ENCODE results near the gene CD8B.
"Not testable (repeated sequence)": the region's sequence is repeated elsewhere in the genome, so short reads cannot be mapped to it uniquely, and the experiment has no call there.

The CD8B gene

DNA sequence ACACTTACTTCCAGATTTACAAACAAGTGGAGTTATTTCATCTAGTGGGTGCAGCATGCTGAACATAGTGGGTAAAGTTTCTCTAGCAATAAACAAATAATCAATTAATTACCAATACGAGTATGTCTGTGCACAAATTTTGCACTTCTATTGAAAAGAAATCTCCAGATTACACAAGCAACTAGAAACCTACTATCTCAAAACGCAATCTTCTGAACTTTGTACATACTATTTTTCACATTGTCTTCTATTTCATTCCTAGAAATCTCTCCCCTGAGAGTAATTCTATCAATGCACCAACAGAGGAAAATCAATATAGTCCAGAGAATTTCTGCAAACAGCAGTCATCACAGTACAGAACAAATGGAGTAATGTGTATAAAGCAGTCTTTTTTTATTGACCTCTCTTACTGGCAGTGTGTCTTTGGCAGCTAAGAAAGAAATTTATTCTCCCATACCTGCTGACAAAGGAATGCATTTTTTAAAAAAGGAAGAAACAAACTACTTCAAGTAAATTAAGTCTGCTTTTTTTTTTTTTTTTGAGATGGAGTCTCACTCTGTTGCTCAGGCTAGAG is 7.3 kb upstream of the CD8B start:
- not testable (repeated sequence) for H3K4me1 ChIP-seq (ENCODE audit: control insufficient read depth in 2 of 2, insufficient read depth in 1 of 2, low read depth in 1 of 2, low read length in 2 of 2)

DNA sequence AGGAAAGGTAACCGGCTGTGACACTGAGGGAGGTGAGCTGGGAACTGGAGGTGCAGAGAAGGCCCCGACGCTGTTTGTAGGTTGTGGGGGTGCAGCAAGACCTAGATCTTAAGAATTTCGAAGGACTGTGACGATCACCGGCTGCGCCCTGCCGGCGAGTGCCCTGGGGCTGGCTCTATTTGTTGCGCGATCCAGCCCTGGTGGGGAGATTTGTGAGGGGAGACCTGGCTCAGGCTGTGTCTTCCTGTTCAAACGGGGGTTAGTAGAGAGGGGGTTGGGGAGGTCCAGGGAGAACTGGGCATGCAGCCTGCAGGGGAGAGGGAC is 656 bp upstream of the CD8B start:
- not testable (repeated sequence) for H3K4me2 ChIP-seq (ENCODE audit: insufficient read depth, low read length, poor library complexity, severe bottlenecking); H2BK5ac ChIP-seq (ENCODE audit: low read length); H2BK120ac ChIP-seq (ENCODE audit: low read depth, low read length); H4K8ac ChIP-seq (ENCODE audit: low read depth, low read length); H2BK12ac ChIP-seq (ENCODE audit: low read length); H4K91ac ChIP-seq (ENCODE audit: low read depth, low read length, poor library complexity); H3K4me1 ChIP-seq (ENCODE audit: control insufficient read depth in 2 of 2, insufficient read depth in 1 of 2, low read depth in 1 of 2, low read length in 2 of 2); DNase-seq (ENCODE audit: low spot score); H3K27ac ChIP-seq (replicated peaks; ENCODE audit: low read length); H3K23ac ChIP-seq (ENCODE audit: low read depth, low read length, poor library complexity); H3K9ac ChIP-seq (ENCODE audit: low read depth, low read length, poor library complexity); H3K18ac ChIP-seq (ENCODE audit: low read length); H3K9me3 ChIP-seq (replicated peaks in 1 of 2; ENCODE audit: control insufficient read depth in 2 of 2, insufficient read depth in 1 of 2, low read depth in 1 of 2, low read length in 2 of 2); H3K79me1 ChIP-seq (ENCODE audit: low read depth, low read length); H2AFZ ChIP-seq (ENCODE audit: low read length); H2AK5ac ChIP-seq (ENCODE audit: low read depth, low read length); H3K36me3 ChIP-seq (replicated peaks in 1 of 2; ENCODE audit: control insufficient read depth in 2 of 2, insufficient read depth in 2 of 2, low read length in 2 of 2); H2BK15ac ChIP-seq (ENCODE audit: low read length); H3K14ac ChIP-seq (ENCODE audit: low read length); H3K4me3 ChIP-seq (ENCODE audit: low read length in 2 of 2); H3K4ac ChIP-seq (ENCODE audit: low read length)
- no CpG with 5 or more reads among the region's 12 CpGs for WGBS, 2 donors (ENCODE audit: extremely low coverage in 2 of 2, insufficient read length in 2 of 2, insufficient replicate concordance in 1 of 2)
- H3K27me3 ChIP-seq (ENCODE audit: control insufficient read depth in 3 of 3, insufficient read depth in 3 of 3, low read depth in 1 of 3, low read length in 3 of 3) = peaks cover 0 to 16% (median 7%) of the 10 kb centered on the region in 3 experiments

More for the DNA sequence above, 7.3 kb upstream of the CD8B start:
- H3K27ac ChIP-seq (replicated peaks; ENCODE audit: low read length); H3K4me2 ChIP-seq (ENCODE audit: insufficient read depth, low read length, poor library complexity, severe bottlenecking); H4K8ac ChIP-seq (ENCODE audit: low read depth, low read length); H3K79me1 ChIP-seq (ENCODE audit: low read depth, low read length); H3K9ac ChIP-seq (ENCODE audit: low read depth, low read length, poor library complexity); H3K9me3 ChIP-seq (replicated peaks in 1 of 2; ENCODE audit: control insufficient read depth in 2 of 2, insufficient read depth in 1 of 2, low read depth in 1 of 2, low read length in 2 of 2); H3K23ac ChIP-seq (ENCODE audit: low read depth, low read length, poor library complexity); H3K4ac ChIP-seq (ENCODE audit: low read length); H2BK15ac ChIP-seq (ENCODE audit: low read length); H3K18ac ChIP-seq (ENCODE audit: low read length); DNase-seq (ENCODE audit: low spot score); H2BK5ac ChIP-seq (ENCODE audit: low read length); H3K4me3 ChIP-seq (ENCODE audit: low read length in 2 of 2); H4K91ac ChIP-seq (ENCODE audit: low read depth, low read length, poor library complexity); H2BK12ac ChIP-seq (ENCODE audit: low read length); H2AK5ac ChIP-seq (ENCODE audit: low read depth, low read length); H3K36me3 ChIP-seq (replicated peaks in 1 of 2; ENCODE audit: control insufficient read depth in 2 of 2, insufficient read depth in 2 of 2, low read length in 2 of 2); H2AFZ ChIP-seq (ENCODE audit: low read length); H3K27me3 ChIP-seq (ENCODE audit: control insufficient read depth in 3 of 3, insufficient read depth in 3 of 3, low read depth in 1 of 3, low read length in 3 of 3); H2BK120ac ChIP-seq (ENCODE audit: low read depth, low read length); H3K14ac ChIP-seq (ENCODE audit: low read length): not testable (repeated sequence)
- no CpG with 5 or more reads among the region's 2 CpGs for WGBS, 2 donors (ENCODE audit: extremely low coverage in 2 of 2, insufficient read length in 2 of 2, insufficient replicate concordance in 1 of 2)

DNA sequence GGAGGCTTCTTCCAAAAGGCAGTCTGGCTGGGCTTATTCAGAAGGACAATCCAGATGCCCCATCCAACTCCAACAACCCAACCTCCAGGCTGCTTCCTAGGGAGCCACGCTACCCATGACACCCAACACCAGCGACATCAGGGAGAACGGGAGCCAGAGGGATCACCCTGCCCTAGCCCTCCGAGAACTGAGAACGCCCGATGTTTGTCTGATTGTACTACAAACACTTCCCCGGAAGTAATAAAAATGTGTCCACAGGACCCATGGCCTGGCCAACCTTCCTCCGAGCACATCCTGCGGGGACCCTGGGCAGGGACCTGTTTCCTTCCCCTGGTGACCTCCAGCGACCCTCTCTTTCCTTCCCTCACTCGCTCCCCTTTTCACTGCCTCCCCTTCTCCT is 511 bp downstream of the CD8B start:
- H3K9me3 ChIP-seq (replicated peaks in 1 of 2; ENCODE audit: control insufficient read depth in 2 of 2, insufficient read depth in 1 of 2, low read depth in 1 of 2, low read length in 2 of 2); H3K4me3 ChIP-seq (ENCODE audit: low read length in 2 of 2); H2BK120ac ChIP-seq (ENCODE audit: low read depth, low read length); H3K14ac ChIP-seq (ENCODE audit: low read length); H3K79me1 ChIP-seq (ENCODE audit: low read depth, low read length); H3K18ac ChIP-seq (ENCODE audit: low read length); H2BK12ac ChIP-seq (ENCODE audit: low read length); H2BK5ac ChIP-seq (ENCODE audit: low read length); H3K36me3 ChIP-seq (replicated peaks in 1 of 2; ENCODE audit: control insufficient read depth in 2 of 2, insufficient read depth in 2 of 2, low read length in 2 of 2); H3K23ac ChIP-seq (ENCODE audit: low read depth, low read length, poor library complexity); H2BK15ac ChIP-seq (ENCODE audit: low read length); H2AFZ ChIP-seq (ENCODE audit: low read length); H4K8ac ChIP-seq (ENCODE audit: low read depth, low read length); H2AK5ac ChIP-seq (ENCODE audit: low read depth, low read length); H4K91ac ChIP-seq (ENCODE audit: low read depth, low read length, poor library complexity); H3K9ac ChIP-seq (ENCODE audit: low read depth, low read length, poor library complexity); H3K27ac ChIP-seq (replicated peaks; ENCODE audit: low read length); H3K4me1 ChIP-seq (ENCODE audit: control insufficient read depth in 2 of 2, insufficient read depth in 1 of 2, low read depth in 1 of 2, low read length in 2 of 2); DNase-seq (ENCODE audit: low spot score); H3K4ac ChIP-seq (ENCODE audit: low read length): not testable (repeated sequence)
- Histone ChIP-seq H3K4me2 (ENCODE audit: insufficient read depth, low read length, poor library complexity, severe bottlenecking) (peak overlapping the region; percentile 62), H3K27me3 (ENCODE audit: control insufficient read depth in 3 of 3, insufficient read depth in 3 of 3, low read depth in 1 of 3, low read length in 3 of 3) (peaks cover 0 to 16% (median 7%) of the 10 kb centered on the region in 3 experiments)
- WGBS, 2 donors (ENCODE audit: extremely low coverage in 2 of 2, insufficient read length in 2 of 2, insufficient replicate concordance in 1 of 2) = no CpG with 5 or more reads among the region's 11 CpGs

DNA sequence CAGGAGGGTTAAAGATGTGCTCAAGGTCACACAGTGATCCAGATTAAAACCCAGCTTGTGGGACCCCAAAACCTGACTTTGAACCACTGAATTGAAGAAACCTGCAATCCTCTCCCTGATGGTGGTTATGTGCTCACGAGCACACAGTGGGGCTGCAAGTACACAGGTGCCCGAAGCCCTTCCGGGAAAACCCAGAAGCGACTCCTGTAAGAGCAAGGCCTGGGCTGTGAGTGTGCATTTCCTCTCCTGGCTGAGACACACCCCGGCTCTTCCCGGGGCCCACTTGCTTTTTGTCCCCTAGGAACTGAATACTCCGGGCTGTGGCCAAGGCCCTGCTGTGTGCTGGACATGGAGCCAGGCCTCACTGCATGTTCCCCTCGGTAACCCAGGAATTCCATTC is 1.1 kb downstream of the CD8B start:
- not testable (repeated sequence) for H2BK15ac ChIP-seq (ENCODE audit: low read length); H3K23ac ChIP-seq (ENCODE audit: low read depth, low read length, poor library complexity); H3K9ac ChIP-seq (ENCODE audit: low read depth, low read length, poor library complexity); H4K8ac ChIP-seq (ENCODE audit: low read depth, low read length); H3K27ac ChIP-seq (replicated peaks; ENCODE audit: low read length); DNase-seq (ENCODE audit: low spot score); H3K18ac ChIP-seq (ENCODE audit: low read length); H2AK5ac ChIP-seq (ENCODE audit: low read depth, low read length); H3K9me3 ChIP-seq (replicated peaks in 1 of 2; ENCODE audit: control insufficient read depth in 2 of 2, insufficient read depth in 1 of 2, low read depth in 1 of 2, low read length in 2 of 2); H3K4ac ChIP-seq (ENCODE audit: low read length); H3K4me3 ChIP-seq (ENCODE audit: low read length in 2 of 2); H2BK12ac ChIP-seq (ENCODE audit: low read length); H3K36me3 ChIP-seq (replicated peaks in 1 of 2; ENCODE audit: control insufficient read depth in 2 of 2, insufficient read depth in 2 of 2, low read length in 2 of 2); H3K4me2 ChIP-seq (ENCODE audit: insufficient read depth, low read length, poor library complexity, severe bottlenecking); H3K4me1 ChIP-seq (ENCODE audit: control insufficient read depth in 2 of 2, insufficient read depth in 1 of 2, low read depth in 1 of 2, low read length in 2 of 2); H4K91ac ChIP-seq (ENCODE audit: low read depth, low read length, poor library complexity); H3K14ac ChIP-seq (ENCODE audit: low read length); H3K79me1 ChIP-seq (ENCODE audit: low read depth, low read length); H2BK120ac ChIP-seq (ENCODE audit: low read depth, low read length); H2BK5ac ChIP-seq (ENCODE audit: low read length); H2AFZ ChIP-seq (ENCODE audit: low read length)
- H3K27me3 ChIP-seq (ENCODE audit: control insufficient read depth in 3 of 3, insufficient read depth in 3 of 3, low read depth in 1 of 3, low read length in 3 of 3) = peaks cover 0 to 16% (median 7%) of the 10 kb centered on the region in 3 experiments
- WGBS, 2 donors (ENCODE audit: extremely low coverage in 2 of 2, insufficient read length in 2 of 2, insufficient replicate concordance in 1 of 2) = no CpG with 5 or more reads among the region's 8 CpGs

Data from neuronal stem cell (in vitro differentiated cells).